Mesenteric fat pad (tissue), 1 donor: Measurements from ENCODE around the gene ZFPM1. TPM values are rescaled to one million over a fixed set of nuclear protein-coding genes. Genes with fewer than 3 reads are reported as not detected.

ENCODE experiments used
- DNase-seq: peaks from one replicate; pipeline ENCODE4 v3.0.0-alpha.2; 2020; ENCODE audit warnings: low spot score
- total RNA-seq: library from RNA; stranded (reverse); fragmentation: NEBNext Ultra II Directional; extraction: Animal tissue kit (Norgen Biotek cat#: 25700); gene quantifications from one replicate; pipeline ENCODE4 v1.2.1, GENCODE V29; 2021
- donor health status: DM: yes; HTN: yes; CAD: no.

ZFPM1 gene
- total RNA-seq, 1 donor from 2014 or later: 4.8 TPM

DNA sequence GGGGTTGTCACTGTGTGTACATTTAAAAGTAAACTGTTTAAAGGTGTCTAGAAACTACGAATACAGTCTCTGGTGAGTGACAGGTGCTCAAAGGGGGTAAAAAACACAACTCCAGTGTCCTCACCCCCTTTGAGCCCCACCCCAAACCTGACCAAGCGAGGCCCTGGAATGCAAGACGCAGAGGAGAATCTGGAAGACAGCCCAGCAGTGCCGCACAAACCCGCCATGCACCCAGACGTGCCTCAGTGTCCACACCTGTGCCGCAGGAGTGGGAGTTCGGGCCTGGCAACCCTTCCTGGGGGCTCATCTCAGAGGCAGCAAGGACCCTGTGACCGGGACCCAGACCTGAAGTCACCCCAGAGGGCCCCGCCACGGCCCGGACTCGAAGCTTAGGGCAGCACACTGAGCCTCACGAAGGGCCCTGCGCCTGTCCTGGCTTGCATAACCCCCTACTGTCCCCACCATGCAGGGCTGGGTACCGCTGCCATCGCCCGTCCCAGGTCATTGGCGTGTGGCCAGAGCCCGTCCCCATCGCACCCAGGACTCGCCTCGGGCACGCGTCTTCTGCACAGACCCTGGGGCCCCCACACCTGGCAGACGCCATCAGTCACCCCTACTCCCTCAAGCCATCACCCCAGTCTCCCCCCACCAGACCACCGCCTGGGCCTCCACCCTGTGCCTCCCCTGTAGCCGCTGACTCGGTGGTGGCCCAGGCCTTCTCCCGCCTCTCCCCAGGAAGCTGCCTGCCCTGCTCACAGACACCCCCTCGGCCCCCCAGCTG lies 84.1 kb downstream of the ZFPM1 start:
- DNase-seq: no peak

DNA sequence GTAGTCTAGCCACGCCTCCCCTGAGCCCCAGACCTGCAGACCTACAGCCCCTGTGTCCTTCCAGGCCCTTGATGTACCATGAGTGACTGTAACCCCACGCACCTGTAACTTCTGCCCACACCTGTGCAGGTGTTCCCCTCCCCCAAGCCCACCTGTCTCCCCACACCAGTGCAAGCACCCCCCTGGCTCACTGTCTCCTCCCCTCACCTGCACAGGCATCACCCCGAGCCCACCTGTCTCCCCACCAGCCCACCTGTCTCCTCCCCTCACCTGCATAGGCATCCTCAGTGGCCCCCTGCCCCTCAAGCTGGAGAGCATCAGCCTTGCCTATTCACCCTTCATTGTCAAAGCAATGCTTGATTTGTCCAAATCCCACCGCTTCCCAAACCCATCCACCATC lies 84.8 kb downstream of the ZFPM1 start:
- no peak for DNase-seq

GRCh38 chr16:88538366-88539060 lies 85.4 kb downstream of the ZFPM1 start:
- no peak for DNase-seq

DNA sequence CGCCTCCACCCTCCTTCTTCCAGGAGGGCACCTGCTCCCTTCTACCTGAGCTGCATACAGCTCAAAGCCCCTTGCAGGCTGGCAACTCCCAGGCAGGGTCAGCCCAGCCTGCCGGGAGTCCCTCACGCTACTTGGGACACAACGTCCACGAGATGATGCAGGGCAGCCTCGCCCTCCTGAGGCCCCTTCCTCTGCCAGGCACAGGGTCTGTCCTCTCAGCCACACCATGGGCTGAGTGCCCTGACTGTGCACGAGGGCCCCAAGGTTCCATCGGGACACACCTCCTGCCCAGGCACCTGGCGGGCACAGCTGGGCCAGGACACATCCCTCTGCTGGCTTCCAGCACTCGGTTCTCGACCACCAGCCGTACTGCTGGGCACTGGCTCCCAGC lies 86.2 kb downstream of the ZFPM1 start:
- no peak for DNase-seq

- no peak for DNase-seq
These were observed 86.7 kb downstream of the ZFPM1 start for GRCh38 chr16:88539652-88540345.

GRCh38 chr16:88540346-88540977 lies 87.4 kb downstream of the ZFPM1 start:
- no peak for DNase-seq

- no peak for DNase-seq
These were observed 88.9 kb downstream of the ZFPM1 start for GRCh38 chr16:88541831-88542616.

GRCh38 chr16:88543230-88543813 lies 90.2 kb downstream of the ZFPM1 start:
- no peak for DNase-seq

DNA sequence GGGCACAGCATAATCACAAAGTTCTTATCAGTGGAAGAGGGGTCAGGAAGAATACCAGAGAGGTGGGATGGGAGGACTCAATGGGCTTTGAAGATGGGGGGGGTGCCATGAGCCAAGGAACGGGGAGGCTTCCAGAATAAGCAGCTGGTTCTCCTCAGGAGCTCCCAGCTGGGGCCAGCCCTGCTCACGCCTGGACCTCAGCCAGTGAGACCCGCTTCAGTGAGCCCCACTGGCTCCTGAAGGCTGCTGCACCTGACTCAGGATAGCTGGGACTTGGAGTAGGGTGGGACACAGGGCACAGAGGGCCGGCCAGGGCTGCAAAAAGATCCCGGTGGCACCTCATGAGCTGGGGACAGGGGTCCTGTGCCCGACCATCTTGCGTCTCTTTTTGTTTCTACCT lies 92.7 kb downstream of the ZFPM1 start:
- DNase-seq: no peak

DNA sequence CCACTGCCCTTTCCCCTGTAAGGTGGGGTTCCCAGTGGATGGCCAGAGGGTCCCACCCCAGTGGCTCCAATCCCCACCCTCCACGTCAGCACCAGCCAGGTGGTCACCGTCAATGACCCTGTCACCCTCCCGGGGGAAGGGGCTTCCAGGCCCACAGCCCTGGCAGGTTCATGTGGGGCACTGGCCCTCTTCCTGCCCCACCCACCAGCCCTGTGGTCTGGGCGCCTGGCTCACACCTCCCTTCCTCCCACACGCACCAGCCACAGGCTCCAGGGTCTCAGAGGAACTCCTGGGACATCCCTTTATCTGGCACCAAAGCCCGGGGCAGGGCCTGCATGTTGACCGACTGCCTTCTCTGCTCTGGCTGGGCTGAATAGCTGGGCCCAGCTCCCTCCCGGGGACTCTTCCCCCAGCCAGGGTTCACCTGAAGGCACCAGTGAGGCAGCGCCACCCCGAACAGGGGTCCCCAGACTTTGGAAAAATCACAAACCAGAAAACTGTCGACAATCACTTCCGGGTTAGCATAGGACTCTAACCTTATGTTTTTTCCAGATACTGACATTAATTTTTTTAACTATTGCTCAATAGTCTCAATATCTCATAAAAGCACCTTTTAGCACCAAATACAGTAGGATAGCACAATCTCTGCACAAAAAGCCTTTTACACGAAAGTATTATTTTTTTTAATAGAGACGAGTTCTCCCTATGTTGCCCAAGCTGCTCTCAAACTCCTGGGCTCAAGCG lies 95.2 kb downstream of the ZFPM1 start:
- DNase-seq: no peak

DNA sequence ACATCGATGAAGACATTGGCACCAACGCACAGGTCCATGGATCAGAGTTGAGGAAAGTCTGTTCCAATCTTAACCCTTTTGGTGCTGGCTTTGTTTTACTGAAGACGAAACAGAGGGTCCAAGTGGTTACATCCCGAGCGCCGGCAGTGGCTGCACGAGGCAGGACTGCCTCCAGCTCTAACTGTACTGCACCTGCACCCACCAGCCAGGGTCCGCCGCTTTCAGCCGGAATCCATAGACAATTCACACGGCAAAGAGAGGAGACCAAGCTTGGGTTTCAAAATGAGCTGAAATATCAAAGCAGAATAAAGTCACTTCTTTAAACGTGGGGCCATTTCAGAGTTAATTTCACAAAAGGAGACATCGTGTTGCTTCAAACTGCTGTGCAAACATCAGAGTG lies 95.9 kb downstream of the ZFPM1 start:
- no peak for DNase-seq

GRCh38 chr16:88549671-88550245 lies 96.7 kb downstream of the ZFPM1 start:
- DNase-seq: no peak

GRCh38 chr16:88550246-88550661 lies 97.2 kb downstream of the ZFPM1 start:
- no peak for DNase-seq

DNA sequence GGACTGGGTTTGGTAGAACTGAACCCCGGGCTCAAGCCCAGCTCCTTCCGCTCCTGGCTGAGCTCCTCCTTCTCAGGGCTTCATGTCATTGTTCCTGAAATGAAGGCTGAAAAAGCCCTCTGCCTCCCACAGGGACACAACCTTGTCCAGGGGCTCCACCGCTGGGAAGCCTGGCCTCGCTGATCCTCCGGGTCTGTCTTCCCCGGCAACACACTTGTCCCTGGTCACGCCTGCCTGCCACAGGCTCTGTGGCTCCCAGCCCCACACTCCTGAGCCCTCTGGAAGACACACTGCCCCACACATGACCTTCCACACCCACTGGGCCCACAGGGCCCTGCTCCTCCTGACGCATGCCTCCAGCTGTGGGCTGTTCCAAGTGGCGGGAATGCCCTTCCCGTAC lies 99.1 kb downstream of the ZFPM1 start:
- no peak for DNase-seq

DNA sequence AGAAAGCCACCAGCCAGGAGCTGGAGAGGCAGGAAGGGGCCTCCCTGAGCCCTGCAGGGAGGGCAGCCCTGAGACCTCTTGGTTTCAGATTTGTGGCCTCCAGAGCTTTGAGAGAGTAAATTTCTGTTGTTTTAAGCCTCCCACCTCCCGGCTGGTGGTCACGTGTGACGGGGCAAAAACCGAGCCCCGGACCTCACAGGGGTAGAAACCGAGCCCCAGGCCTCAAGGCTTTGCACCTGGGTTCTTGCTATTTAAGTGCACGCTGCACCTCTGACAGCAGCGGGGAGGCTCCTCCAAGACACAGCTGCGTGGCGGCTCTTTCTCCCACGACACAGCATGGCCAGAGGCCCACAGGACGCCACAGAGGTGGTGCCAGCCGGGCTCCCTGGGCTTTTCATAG lies 99.7 kb downstream of the ZFPM1 start:
- DNase-seq: no peak

DNA sequence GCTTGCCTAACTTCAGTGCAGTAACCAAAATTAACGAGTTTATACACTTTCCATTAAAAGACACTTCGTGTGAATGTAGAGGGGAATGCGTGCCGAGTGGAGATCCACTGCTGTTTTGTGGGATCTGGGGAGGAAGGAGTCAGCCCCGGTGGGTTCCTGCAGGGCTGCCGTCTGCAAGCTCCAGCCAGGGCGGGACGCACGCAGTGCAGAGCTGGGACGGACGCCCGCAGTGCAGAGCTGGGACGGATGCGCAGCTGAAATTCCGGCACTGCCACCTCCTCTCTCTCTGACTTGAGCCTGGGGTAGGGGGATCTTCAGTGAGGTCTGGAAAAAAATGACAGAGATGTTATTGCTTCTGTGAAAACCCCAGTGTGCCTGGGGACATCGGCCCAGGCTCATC lies 100.7 kb downstream of the ZFPM1 start:
- DNase-seq: no peak

DNA sequence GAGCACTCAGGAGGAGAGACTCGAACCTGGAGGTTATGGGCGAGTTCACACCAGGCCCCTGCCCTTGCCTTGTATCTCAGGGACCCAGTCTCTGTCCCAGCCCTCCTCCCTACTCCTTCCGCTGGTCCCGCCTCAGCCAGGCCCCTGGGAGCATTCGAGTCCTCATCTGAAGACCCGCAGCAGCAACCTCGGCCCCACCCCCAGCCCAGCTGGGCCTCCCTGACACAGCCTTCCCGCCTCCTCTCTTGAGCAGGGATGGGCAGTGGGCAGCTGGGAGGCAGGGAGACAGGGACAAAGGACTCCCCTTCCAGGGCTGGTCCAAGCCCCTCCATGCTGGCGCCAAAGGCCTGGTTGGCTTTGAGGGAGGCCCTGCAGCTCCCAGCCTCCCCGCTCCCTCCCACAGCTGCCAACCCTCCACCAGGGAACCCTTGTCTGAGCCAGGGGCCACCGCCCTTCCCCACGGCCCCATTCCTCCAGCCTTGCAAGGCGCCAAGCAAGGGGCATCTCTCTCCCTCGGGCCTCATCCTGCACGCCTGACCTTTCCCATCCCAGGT lies 101.7 kb downstream of the ZFPM1 start:
- DNase-seq: no peak

- no peak for DNase-seq
These were observed 103.4 kb downstream of the ZFPM1 start for GRCh38 chr16:88556294-88556988.
